ENCODE measurements around the gene ALOX15B.

- TF ChIP-seq EZH2 (optimal IDR thresholded peaks at IDR 0.05; ENCODE audit: low read depth, low read length) = no peak
- TF ChIP-seq CTCF (IDR thresholded peaks at IDR 0.05; ENCODE audit: low read length) = no peak
- TF ChIP-seq EZH2phosphoT487 (IDR thresholded peaks at IDR 0.05; ENCODE audit: low read length) = no peak
Observed at GRCh38 chr17:8064561-8065019, 25.7 kb downstream of the ALOX15B start.
